Smooth muscle cell (in vitro differentiated cells): ENCODE data around the gene HACD2. TPM values are rescaled to one million over a fixed set of nuclear protein-coding genes. Genes with fewer than 3 reads are reported as not detected.

ENCODE experiments used
- DNase-seq: peaks from one replicate; lab custom pipeline; 2025; ENCODE audit not compliant: unreplicated experiment; lab: John Stamatoyannopoulos, UW
- H2AFZ ChIP-seq: fragments of 200-600 bp; sonication (generic); 2 replicates; pipeline ENCODE4 v1.6.0; 2016; ENCODE audit warnings: antibody characterized with exemption, low read depth, mild to moderate bottlenecking
- H3F3A ChIP-seq: fragments of 200-600 bp; sonication (generic); 2 replicates; pipeline ENCODE4 v1.6.0; 2017; ENCODE audit warnings: antibody characterized with exemption, low read depth
- H3K27ac ChIP-seq: fragments of 200-600 bp; sonication (generic); 2 replicates; pipeline ENCODE4 v1.5.1; 2016; ENCODE audit warnings: low read depth, mild to moderate bottlenecking
- H3K27me3 ChIP-seq: fragments of 200-600 bp; sonication (generic); 2 replicates; pipeline ENCODE4 v1.6.1; 2016; ENCODE audit warnings: low read depth, mild to moderate bottlenecking
- H3K36me3 ChIP-seq: fragments of 200-600 bp; sonication (generic); 2 replicates; pipeline ENCODE4 v1.5.1; 2016; ENCODE audit warnings: low read depth
- H3K4me1 ChIP-seq: fragments of 200-600 bp; sonication (generic); 2 replicates; pipeline ENCODE4 v1.5.1; 2016; ENCODE audit warnings: low read depth
- H3K4me2 ChIP-seq: fragments of 200-600 bp; sonication (generic); 2 replicates; pipeline ENCODE4 v1.6.0; 2016; ENCODE audit warnings: mild to moderate bottlenecking
- H3K4me3 ChIP-seq: fragments of 200-600 bp; sonication (generic); 2 replicates; pipeline ENCODE4 v1.5.1; 2016; ENCODE audit warnings: mild to moderate bottlenecking
- H3K79me2 ChIP-seq: fragments of 200-600 bp; sonication (generic); 2 replicates; pipeline ENCODE4 v1.6.0; 2016; ENCODE audit warnings: low read depth, mild to moderate bottlenecking
- H3K9ac ChIP-seq: fragments of 200-600 bp; sonication (generic); 2 replicates; pipeline ENCODE4 v1.6.0; 2016; ENCODE audit warnings: low read depth
- H3K9me3 ChIP-seq: fragments of 200-600 bp; sonication (generic); replicated peaks from 2 replicates; pipeline ENCODE4 v1.5.1; 2016; ENCODE audit warnings: low read depth
- H4K20me1 ChIP-seq: fragments of 200-600 bp; sonication (generic); 2 replicates; pipeline ENCODE4 v1.6.0; 2016; ENCODE audit warnings: low read depth
- CTCF ChIP-seq: fragments of 200-600 bp; sonication (generic); IDR thresholded peaks from 2 replicates; pipeline ENCODE4 v1.5.1; 2017; ENCODE audit warnings: borderline replicate concordance, mild to moderate bottlenecking, antibody characterized with exemption; ENCODE audit not compliant: insufficient read depth, poor library complexity, severe bottlenecking
- WGBS: methylation state at CpG from one replicate; pipeline ENCODE4 v1.1.7; 2016; ENCODE audit warnings: low lambda C conversion rate; 5-methylcytosine and 5-hydroxymethylcytosine counted together
- polyA plus RNA-seq: library from polyadenylated mRNA; unstranded; fragments of >200 nt; fragmentation: Nextera tagmentation; extraction: Ambion mirVana; gene quantifications from 2 replicates; pipeline ENCODE4 v1.2.1, GENCODE V29; 2016
- total RNA-seq: library from RNA; depleted of rRNA; stranded (reverse); fragments of >200 nt; gene quantifications from 2 replicates; pipeline ENCODE4 v1.2.3, GENCODE V29; 2014

The HACD2 gene
- total and polyA plus RNA-seq, 2 experiments from 2014 or later: 9.5 to 28.3 TPM

GRCh38 chr3:123571264-123571972 lies 13.4 kb downstream of the HACD2 start:
- H2AFZ ChIP-seq: no peak overlapping the region
- H3K79me2 ChIP-seq: peaks cover 8% of the 10 kb centered on the region

GRCh38 chr3:123568875-123569274 lies 16.0 kb downstream of the HACD2 start:
- H3F3A ChIP-seq: no peaks in the 10 kb centered on the region
- no peak for DNase-seq
- no peak overlapping the region for H3K27ac ChIP-seq
- H3K27me3 ChIP-seq: no peaks in the 10 kb centered on the region
- H3K4me2 ChIP-seq: no peak overlapping the region
- H4K20me1 ChIP-seq: peaks cover 12% of the 10 kb centered on the region
- H3K4me3 ChIP-seq: no peak overlapping the region
- H3K9me3 ChIP-seq: no peaks in the 10 kb centered on the region
- TF ChIP-seq CTCF: no peak
- H3K36me3 ChIP-seq: no peaks in the 10 kb centered on the region
- no peaks in the 10 kb centered on the region for H3K4me1 ChIP-seq
- H3K79me2 ChIP-seq: peaks cover 8% of the 10 kb centered on the region
- H2AFZ ChIP-seq: no peak overlapping the region
- no peak overlapping the region for H3K9ac ChIP-seq

More at GRCh38 chr3:123571264-123571972, 13.4 kb downstream of the HACD2 start:
- H3K27me3 ChIP-seq: no peaks in the 10 kb centered on the region
- no peaks in the 10 kb centered on the region for H3F3A ChIP-seq
- no peak for DNase-seq
- no peak overlapping the region for H3K4me2 ChIP-seq
- no peak overlapping the region for H3K27ac ChIP-seq
- H3K4me1 ChIP-seq: no peaks in the 10 kb centered on the region
- TF ChIP-seq CTCF: no peak
- no peak overlapping the region for H3K9ac ChIP-seq
- H3K9me3 ChIP-seq: no peaks in the 10 kb centered on the region
- peaks cover 12% of the 10 kb centered on the region for H4K20me1 ChIP-seq
- H3K4me3 ChIP-seq: no peak overlapping the region
- H3K36me3 ChIP-seq: no peaks in the 10 kb centered on the region
- WGBS: 35% methylated on average over 4 of the region's 4 CpGs

GRCh38 chr3:123568034-123568433 lies 16.8 kb downstream of the HACD2 start:
- Histone ChIP-seq H3K27me3 (no peaks in the 10 kb centered on the region), H3K4me3 (no peak overlapping the region), H3K27ac (no peak overlapping the region), H3K79me2 (peaks cover 7% of the 10 kb centered on the region), H3K9me3 (no peaks in the 10 kb centered on the region), H3F3A (no peaks in the 10 kb centered on the region), H4K20me1 (peaks cover 12% of the 10 kb centered on the region), H3K36me3 (no peaks in the 10 kb centered on the region), H2AFZ (no peak overlapping the region), H3K9ac (no peak overlapping the region), H3K4me2 (no peak overlapping the region), H3K4me1 (no peaks in the 10 kb centered on the region)
- 89% methylated on average over 7 of the region's 7 CpGs for WGBS
- DNase-seq: no peak
- no peak for TF ChIP-seq CTCF

- H3K4me1 ChIP-seq: no peaks in the 10 kb centered on the region
- WGBS: 93% methylated on average over 6 of the region's 6 CpGs
- H3F3A ChIP-seq: no peaks in the 10 kb centered on the region
- H3K27ac ChIP-seq: no peak overlapping the region
- no peaks in the 10 kb centered on the region for H3K36me3 ChIP-seq
- no peak overlapping the region for H3K4me2 ChIP-seq
- H3K27me3 ChIP-seq: no peaks in the 10 kb centered on the region
- TF ChIP-seq CTCF: no peak
- no peak for DNase-seq
- no peak overlapping the region for H3K4me3 ChIP-seq
- peaks cover 19% of the 10 kb centered on the region for H4K20me1 ChIP-seq
- no peak overlapping the region for H3K9ac ChIP-seq
- H3K9me3 ChIP-seq: no peaks in the 10 kb centered on the region
- peaks cover 4% of the 10 kb centered on the region for H3K79me2 ChIP-seq
- H2AFZ ChIP-seq: no peak overlapping the region
Measured at GRCh38 chr3:123564056-123564455, 20.8 kb downstream of the HACD2 start.
